ENCODE measurements around the gene POM121. TPM values are rescaled to one million over a fixed set of nuclear protein-coding genes. Genes with fewer than 3 reads are reported as not detected.

Gene POM121
- total and polyA plus RNA-seq, 10 of the 15 experiments (the other 5 are each of a cell fraction or from before 2014, with no cell fraction given), result 2.4 to 65.7 (median 14.1) TPM

DNA sequence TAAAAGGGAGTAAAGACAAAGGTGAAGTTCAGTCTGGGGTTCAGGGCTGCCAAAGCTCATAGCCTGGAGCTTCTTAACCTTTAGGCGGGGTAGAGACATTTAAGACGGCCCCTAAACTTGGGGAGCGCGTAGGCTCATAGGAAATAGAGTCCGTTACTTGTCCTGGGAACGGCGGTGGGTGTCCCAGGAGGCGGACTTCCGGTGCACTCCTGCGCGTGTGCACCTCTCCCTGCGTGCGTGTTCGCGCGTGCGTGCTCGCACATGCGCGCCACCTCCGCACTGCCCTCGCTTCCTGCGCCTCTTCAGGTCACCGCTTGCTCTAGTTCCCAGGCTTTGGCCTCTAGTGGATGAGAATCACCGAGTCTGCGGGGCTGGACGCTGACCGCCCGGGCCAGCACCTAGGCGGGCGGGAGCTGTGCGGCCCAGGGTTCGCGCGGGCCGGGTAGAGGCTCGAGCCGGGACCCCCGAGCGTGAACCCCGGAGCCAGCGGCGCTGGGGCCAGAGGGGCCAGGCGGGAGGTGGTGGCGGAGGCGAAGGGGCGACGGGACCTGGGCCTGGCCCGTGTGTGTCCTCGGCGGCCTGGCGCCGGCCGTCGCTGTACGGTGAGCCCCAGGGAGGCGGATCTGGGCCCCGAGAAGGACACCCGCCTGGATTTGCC lies 45.7 kb upstream of the POM121 start (continued):
- TF ChIP-seq, protein P1, sequence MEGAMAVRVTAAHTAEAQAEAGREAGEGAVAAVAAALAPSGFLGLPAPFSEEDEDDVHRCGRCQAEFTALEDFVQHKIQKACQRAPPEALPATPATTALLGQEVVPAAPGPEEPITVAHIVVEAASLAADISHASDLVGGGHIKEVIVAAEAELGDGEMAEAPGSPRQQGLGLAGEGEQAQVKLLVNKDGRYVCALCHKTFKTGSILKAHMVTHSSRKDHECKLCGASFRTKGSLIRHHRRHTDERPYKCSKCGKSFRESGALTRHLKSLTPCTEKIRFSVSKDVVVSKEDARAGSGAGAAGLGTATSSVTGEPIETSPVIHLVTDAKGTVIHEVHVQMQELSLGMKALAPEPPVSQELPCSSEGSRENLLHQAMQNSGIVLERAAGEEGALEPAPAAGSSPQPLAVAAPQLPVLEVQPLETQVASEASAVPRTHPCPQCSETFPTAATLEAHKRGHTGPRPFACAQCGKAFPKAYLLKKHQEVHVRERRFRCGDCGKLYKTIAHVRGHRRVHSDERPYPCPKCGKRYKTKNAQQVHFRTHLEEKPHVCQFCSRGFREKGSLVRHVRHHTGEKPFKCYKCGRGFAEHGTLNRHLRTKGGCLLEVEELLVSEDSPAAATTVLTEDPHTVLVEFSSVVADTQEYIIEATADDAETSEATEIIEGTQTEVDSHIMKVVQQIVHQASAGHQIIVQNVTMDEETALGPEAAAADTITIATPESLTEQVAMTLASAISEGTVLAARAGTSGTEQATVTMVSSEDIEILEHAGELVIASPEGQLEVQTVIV (IDR thresholded peaks at IDR 0.05; ENCODE audit: borderline replicate concordance, partially characterized antibody), result peak; percentile 58
- TF ChIP-seq BHLHE40 (IDR thresholded peaks at IDR 0.05; ENCODE audit: borderline replicate concordance in 1 of 2, low read depth in 2 of 2, low read length in 1 of 2) (peak in 1 of 2 experiments; percentile 90; a peak in 2 of 4 replicates), IKZF1 (conservative IDR thresholded peaks at IDR 0.05) (peak; percentile 93), NBN (IDR thresholded peaks at IDR 0.05) (peak; percentile 62), HCFC1 (IDR thresholded peaks at IDR 0.05; ENCODE audit: low read length) (peak; percentile 47), SIX5 (IDR thresholded peaks at IDR 0.05; ENCODE audit: low read depth, low read length, severe bottlenecking) (peak; percentile 32), BACH1 (IDR thresholded peaks at IDR 0.05; ENCODE audit: borderline replicate concordance) (peak; percentile 45; the same call in 1 of the 2 replicates), JUNB (IDR thresholded peaks at IDR 0.05) (peak; percentile 95), RUNX3 (IDR thresholded peaks at IDR 0.05; ENCODE audit: low read length) (peak; percentile 22; the same call in 1 of the 2 replicates), RB1 (IDR thresholded peaks at IDR 0.05; ENCODE audit: borderline replicate concordance) (0 out of 2 replicates have a peak, but pooled peaks have one; percentile 49), IKZF2 (IDR thresholded peaks at IDR 0.05) (peak; percentile 65 to 72)
- TF ChIP-seq, protein P2, sequence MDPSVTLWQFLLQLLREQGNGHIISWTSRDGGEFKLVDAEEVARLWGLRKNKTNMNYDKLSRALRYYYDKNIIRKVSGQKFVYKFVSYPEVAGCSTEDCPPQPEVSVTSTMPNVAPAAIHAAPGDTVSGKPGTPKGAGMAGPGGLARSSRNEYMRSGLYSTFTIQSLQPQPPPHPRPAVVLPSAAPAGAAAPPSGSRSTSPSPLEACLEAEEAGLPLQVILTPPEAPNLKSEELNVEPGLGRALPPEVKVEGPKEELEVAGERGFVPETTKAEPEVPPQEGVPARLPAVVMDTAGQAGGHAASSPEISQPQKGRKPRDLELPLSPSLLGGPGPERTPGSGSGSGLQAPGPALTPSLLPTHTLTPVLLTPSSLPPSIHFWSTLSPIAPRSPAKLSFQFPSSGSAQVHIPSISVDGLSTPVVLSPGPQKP (IDR thresholded peaks at IDR 0.05; ENCODE audit: low read depth, low read length), result peak; percentile 67; the same call in 1 of the 2 replicates
- TF ChIP-seq, protein P3, sequence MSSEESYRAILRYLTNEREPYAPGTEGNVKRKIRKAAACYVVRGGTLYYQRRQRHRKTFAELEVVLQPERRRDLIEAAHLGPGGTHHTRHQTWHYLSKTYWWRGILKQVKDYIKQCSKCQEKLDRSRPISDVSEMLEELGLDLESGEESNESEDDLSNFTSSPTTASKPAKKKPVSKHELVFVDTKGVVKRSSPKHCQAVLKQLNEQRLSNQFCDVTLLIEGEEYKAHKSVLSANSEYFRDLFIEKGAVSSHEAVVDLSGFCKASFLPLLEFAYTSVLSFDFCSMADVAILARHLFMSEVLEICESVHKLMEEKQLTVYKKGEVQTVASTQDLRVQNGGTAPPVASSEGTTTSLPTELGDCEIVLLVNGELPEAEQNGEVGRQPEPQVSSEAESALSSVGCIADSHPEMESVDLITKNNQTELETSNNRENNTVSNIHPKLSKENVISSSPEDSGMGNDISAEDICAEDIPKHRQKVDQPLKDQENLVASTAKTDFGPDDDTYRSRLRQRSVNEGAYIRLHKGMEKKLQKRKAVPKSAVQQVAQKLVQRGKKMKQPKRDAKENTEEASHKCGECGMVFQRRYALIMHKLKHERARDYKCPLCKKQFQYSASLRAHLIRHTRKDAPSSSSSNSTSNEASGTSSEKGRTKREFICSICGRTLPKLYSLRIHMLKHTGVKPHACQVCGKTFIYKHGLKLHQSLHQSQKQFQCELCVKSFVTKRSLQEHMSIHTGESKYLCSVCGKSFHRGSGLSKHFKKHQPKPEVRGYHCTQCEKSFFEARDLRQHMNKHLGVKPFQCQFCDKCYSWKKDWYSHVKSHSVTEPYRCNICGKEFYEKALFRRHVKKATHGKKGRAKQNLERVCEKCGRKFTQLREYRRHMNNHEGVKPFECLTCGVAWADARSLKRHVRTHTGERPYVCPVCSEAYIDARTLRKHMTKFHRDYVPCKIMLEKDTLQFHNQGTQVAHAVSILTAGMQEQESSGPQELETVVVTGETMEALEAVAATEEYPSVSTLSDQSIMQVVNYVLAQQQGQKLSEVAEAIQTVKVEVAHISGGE (CRISPR knock-in tag; IDR thresholded peaks at IDR 0.05), result peak; percentile 40; the same call in 1 of the 2 replicates
- TF ChIP-seq, protein P4, sequence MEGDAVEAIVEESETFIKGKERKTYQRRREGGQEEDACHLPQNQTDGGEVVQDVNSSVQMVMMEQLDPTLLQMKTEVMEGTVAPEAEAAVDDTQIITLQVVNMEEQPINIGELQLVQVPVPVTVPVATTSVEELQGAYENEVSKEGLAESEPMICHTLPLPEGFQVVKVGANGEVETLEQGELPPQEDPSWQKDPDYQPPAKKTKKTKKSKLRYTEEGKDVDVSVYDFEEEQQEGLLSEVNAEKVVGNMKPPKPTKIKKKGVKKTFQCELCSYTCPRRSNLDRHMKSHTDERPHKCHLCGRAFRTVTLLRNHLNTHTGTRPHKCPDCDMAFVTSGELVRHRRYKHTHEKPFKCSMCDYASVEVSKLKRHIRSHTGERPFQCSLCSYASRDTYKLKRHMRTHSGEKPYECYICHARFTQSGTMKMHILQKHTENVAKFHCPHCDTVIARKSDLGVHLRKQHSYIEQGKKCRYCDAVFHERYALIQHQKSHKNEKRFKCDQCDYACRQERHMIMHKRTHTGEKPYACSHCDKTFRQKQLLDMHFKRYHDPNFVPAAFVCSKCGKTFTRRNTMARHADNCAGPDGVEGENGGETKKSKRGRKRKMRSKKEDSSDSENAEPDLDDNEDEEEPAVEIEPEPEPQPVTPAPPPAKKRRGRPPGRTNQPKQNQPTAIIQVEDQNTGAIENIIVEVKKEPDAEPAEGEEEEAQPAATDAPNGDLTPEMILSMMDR (IDR thresholded peaks at IDR 0.05 in 2 of 3, conservative IDR thresholded peaks at IDR 0.05 in 1 of 3; ENCODE audit: control insufficient read depth in 2 of 3, extremely low read depth in 1 of 3, insufficient read depth in 1 of 3, low read depth in 3 of 3, low read length in 3 of 3), result 0 out of 6 replicates have a peak, but pooled peaks of 1 of the 3 experiments have one; percentile 4
- TF ChIP-seq, protein P5, sequence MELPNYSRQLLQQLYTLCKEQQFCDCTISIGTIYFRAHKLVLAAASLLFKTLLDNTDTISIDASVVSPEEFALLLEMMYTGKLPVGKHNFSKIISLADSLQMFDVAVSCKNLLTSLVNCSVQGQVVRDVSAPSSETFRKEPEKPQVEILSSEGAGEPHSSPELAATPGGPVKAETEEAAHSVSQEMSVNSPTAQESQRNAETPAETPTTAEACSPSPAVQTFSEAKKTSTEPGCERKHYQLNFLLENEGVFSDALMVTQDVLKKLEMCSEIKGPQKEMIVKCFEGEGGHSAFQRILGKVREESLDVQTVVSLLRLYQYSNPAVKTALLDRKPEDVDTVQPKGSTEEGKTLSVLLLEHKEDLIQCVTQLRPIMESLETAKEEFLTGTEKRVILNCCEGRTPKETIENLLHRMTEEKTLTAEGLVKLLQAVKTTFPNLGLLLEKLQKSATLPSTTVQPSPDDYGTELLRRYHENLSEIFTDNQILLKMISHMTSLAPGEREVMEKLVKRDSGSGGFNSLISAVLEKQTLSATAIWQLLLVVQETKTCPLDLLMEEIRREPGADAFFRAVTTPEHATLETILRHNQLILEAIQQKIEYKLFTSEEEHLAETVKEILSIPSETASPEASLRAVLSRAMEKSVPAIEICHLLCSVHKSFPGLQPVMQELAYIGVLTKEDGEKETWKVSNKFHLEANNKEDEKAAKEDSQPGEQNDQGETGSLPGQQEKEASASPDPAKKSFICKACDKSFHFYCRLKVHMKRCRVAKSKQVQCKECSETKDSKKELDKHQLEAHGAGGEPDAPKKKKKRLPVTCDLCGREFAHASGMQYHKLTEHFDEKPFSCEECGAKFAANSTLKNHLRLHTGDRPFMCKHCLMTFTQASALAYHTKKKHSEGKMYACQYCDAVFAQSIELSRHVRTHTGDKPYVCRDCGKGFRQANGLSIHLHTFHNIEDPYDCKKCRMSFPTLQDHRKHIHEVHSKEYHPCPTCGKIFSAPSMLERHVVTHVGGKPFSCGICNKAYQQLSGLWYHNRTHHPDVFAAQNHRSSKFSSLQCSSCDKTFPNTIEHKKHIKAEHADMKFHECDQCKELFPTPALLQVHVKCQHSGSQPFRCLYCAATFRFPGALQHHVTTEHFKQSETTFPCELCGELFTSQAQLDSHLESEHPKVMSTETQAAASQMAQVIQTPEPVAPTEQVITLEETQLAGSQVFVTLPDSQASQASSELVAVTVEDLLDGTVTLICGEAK (IDR thresholded peaks at IDR 0.05; ENCODE audit: borderline replicate concordance), result peak; percentile 71; the same call in 1 of the 2 replicates

All from GM12878 (cell line).